Heart left ventricle (tissue), 16 donors: ENCODE results near the gene CEP20. TPM values are rescaled to one million over a fixed set of nuclear protein-coding genes. Genes with fewer than 3 reads are reported as not detected.

ENCODE experiments used
- ATAC-seq, 4 donors: fragments of 200-7000 bp; cut with Tn5 transposase; one replicate each; pipeline ENCODE4 v1.9.1; 2020 to 2022; ENCODE audit warnings: moderate library complexity in 4 of 4, mild to moderate bottlenecking in 3 of 4, moderate number of reproducible peaks in 1 of 4
- DNase-seq, 5 donors: peaks; one replicate each; pipeline ENCODE4 v3.0.0-alpha.2; 2020
- H3K27ac ChIP-seq, 12 donors: fragments of 200-600 bp; sonication (generic) in 4 of 12; one replicate each; pipeline versions ENCODE4 v1.5.0 to v1.8.0; 2016 to 2022; ENCODE audit warnings: mild to moderate bottlenecking in 2 of 12
- H3K27me3 ChIP-seq, 9 donors: fragments of 200-600 bp; sonication (generic) in 2 of 9; one replicate each; pipeline versions ENCODE4 v1.5.1 to v1.8.0; 2016 to 2022; ENCODE audit warnings: mild to moderate bottlenecking in 3 of 9
- H3K36me3 ChIP-seq, 9 donors: fragments of 200-600 bp; sonication (generic) in 2 of 9; one replicate each; pipeline versions ENCODE4 v1.5.0 to v1.8.0; 2018 to 2022; ENCODE audit warnings: mild to moderate bottlenecking in 2 of 9
- H3K4me1 ChIP-seq, 12 donors: fragments of 200-600 bp; sonication (generic) in 4 of 12; one replicate each; pipeline versions ENCODE4 v1.5.0 to v1.8.0; 2016 to 2022; ENCODE audit warnings: mild to moderate bottlenecking in 3 of 12
- H3K4me3 ChIP-seq, 12 donors: fragments of 200-600 bp; sonication (generic) in 4 of 12; one replicate each; pipeline versions ENCODE4 v1.5.0 to v1.8.0; 2017 to 2022; ENCODE audit warnings: mild to moderate bottlenecking in 9 of 12, moderate library complexity in 4 of 12
- H3K9me3 ChIP-seq, 12 donors: fragments of 200-600 bp; sonication (generic) in 4 of 12; one replicate each; pipeline versions ENCODE4 v1.5.0 to v1.8.0; 2016 to 2022; ENCODE audit warnings: mild to moderate bottlenecking in 1 of 12
- CTCF ChIP-seq, 12 donors: fragments of 200-600 bp; sonication (generic) in 4 of 12; IDR thresholded peaks; one replicate each; pipeline versions ENCODE4 v1.5.0 to v1.8.0; 2018 to 2022; ENCODE audit warnings: antibody characterized with exemption in 12 of 12, mild to moderate bottlenecking in 5 of 12
- POLR2A ChIP-seq, 2 donors: fragments of 450-650 bp; IDR thresholded peaks; one replicate each; pipeline ENCODE4 v1.6.1; 2017; ENCODE audit warnings: antibody characterized with exemption in 2 of 2, mild to moderate bottlenecking in 2 of 2, moderate library complexity in 2 of 2
- WGBS, 4 donors: extraction: QIAGEN DNeasy Blood & Tissue Kit in 2 of 4; methylation state at CpG; one replicate each; pipeline versions ENCODE4 v1.1.5 to v1.1.7; 2013 to 2018; 5-methylcytosine and 5-hydroxymethylcytosine counted together
- intact Hi-C, 10 donors: fragments of 100-400 bp; cut with DNase I; formaldehyde crosslinking; loops; one replicate each; pipeline versions ENCODE4 v1.11.1 to v1.14.2; 2022
- polyA plus RNA-seq, 2 donors: library from polyadenylated mRNA; stranded (reverse); fragments of 200-250 nt; gene quantifications; one replicate each; pipeline ENCODE4 v1.2.3, GENCODE V29; 2013
- total RNA-seq, 9 donors: library from RNA; depleted of rRNA in 2 of 9; stranded (reverse); fragments of >200 nt in 2 of 9; fragmentation: NEBNext Ultra II Directional in 3 of 9; extraction: Animal tissue kit (Norgen Biotek cat#: 25700) in 3 of 9; gene quantifications; one replicate each; pipeline versions ENCODE4 v1.1.0 to v1.2.4, GENCODE V29; 2016 to 2023
- donor health status: ischemic (EF 13 %, LVEDD 7.1; RV severe dilation, severe dysfunction).
- donor health status: healthy with polysubstance abuse.
- donor health status: DM: no; HTN: yes; CAD: no.
- donor health status: DM: no; HTN: no; CAD: no.
- donor health status: ischemic (EF 25% LVEDD 6.9; RV normal size, moderate dysfunction).
- donor health status: ischemic (EF 25% LVEDD 5.7; RV mildly dilated, moderate dysfunction).
- donor health status: healthy.
- donor health status: DM: yes; HTN: yes; CAD: no.
- donor health status: ischemic (EF 35%, LVEDD 5.7; RV mildly dilated, moderate dysfunction).
- donor health status: nonischemic (EF 11% LVEDD 7.7; RV severe dilation, severe dysfunction).
- donor health status: DM: yes; HTN: yes; CAD: no.
- donor health status: PGD.
- donor health status: ischemic (EF 29% LVEDD 5.4; RV normal size, mild dysfunction).
- donor health status: nonischemic (EF 23%, LVEDD 6.1; RV moderate dilation, normal function).

Gene CEP20
- total and polyA plus RNA-seq, 11 donors, result 14.1 to 40.3 (median 28.0) TPM

GRCh38 chr16:15870011-15870410 lies 18.4 kb downstream of the CEP20 start:
- Histone ChIP-seq H3K9me3 (no peaks in the 10 kb centered on the region), H3K4me1 (peaks cover 0 to 7% (median 2%) of the 10 kb centered on the region in 12 donors), H3K27me3 (no peaks in the 10 kb centered on the region), H3K27ac (no peak overlapping the region), H3K4me3 (no peak overlapping the region), H3K36me3 (peaks cover 0 to 89% (median 79%) of the 10 kb centered on the region in 9 donors)
- TF ChIP-seq POLR2A (IDR thresholded peaks at IDR 0.05) (no peak), CTCF (IDR thresholded peaks at IDR 0.05) (no peak)
- no peak for DNase-seq
- ATAC-seq, result no peak
- 85 to 93% (median 92%) methylated on average over 5 of the region's 5 CpGs for WGBS, 4 donors
- intact Hi-C loops, result loop anchor here in 3 of 10 donors (5.0 to 10.0 kb wide), 3 partner anchors 205 to 325 kb away; no protein-coding TSS in a partner anchor

DNA sequence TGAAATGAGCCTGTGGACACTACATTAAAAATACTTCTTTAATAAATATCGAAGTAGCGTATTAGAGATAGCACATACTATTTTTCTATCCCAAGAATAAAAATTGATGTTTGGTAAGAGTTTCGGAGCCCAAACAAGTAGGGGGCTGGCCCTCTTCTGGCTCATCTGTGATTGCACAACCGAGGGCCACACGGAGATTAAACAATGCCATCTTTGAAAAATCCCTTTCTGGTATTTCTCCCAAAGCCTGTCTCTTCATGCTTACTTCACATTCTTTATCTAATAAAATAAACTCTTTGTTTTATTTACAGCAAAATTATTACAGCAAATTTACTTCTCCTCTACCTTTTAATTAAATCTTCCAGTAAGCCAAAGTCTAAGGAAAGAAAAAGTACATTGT lies 22.0 kb downstream of the CEP20 start:
- intact Hi-C loops, result no loop called here
- WGBS, 4 donors, result 90 to 95% (median 91%) methylated on average over 5 of the region's 5 CpGs
- peaks cover 0 to 66% (median 60%) of the 10 kb centered on the region in 9 donors for H3K36me3 ChIP-seq
- no peak for TF ChIP-seq CTCF (IDR thresholded peaks at IDR 0.05)
- DNase-seq (no peak), ATAC-seq (no peak)
- H3K4me3 ChIP-seq, result no peak overlapping the region
- no peak overlapping the region for H3K27ac ChIP-seq
- H3K4me1 ChIP-seq, result no peaks in the 10 kb centered on the region
- no peaks in the 10 kb centered on the region for H3K9me3 ChIP-seq
- no peaks in the 10 kb centered on the region for H3K27me3 ChIP-seq

GRCh38 chr16:15865742-15866141 lies 22.7 kb downstream of the CEP20 start:
- TF ChIP-seq POLR2A (IDR thresholded peaks at IDR 0.05), result no peak
- TF ChIP-seq CTCF (IDR thresholded peaks at IDR 0.05), result no peak
- H3K36me3 ChIP-seq, result peaks cover 0 to 59% (median 52%) of the 10 kb centered on the region in 9 donors
- no peaks in the 10 kb centered on the region for H3K4me1 ChIP-seq
- intact Hi-C loops, result no loop called here
- DNase-seq, result no peak
- no peaks in the 10 kb centered on the region for H3K9me3 ChIP-seq
- no peaks in the 10 kb centered on the region for H3K27me3 ChIP-seq
- no peak overlapping the region for H3K4me3 ChIP-seq
- no peak overlapping the region for H3K27ac ChIP-seq
- no peak for ATAC-seq
- WGBS, 4 donors, result 57 to 62% (median 60%) methylated on average over 7 of the region's 7 CpGs

GRCh38 chr16:15864939-15865338 lies 23.5 kb downstream of the CEP20 start:
- DNase-seq (no peak), ATAC-seq (no peak)
- no peaks in the 10 kb centered on the region for H3K27me3 ChIP-seq
- 91 to 96% (median 94%) methylated on average over 5 of the region's 5 CpGs for WGBS, 4 donors
- H3K4me1 ChIP-seq, result no peaks in the 10 kb centered on the region
- no peak for TF ChIP-seq CTCF (IDR thresholded peaks at IDR 0.05)
- TF ChIP-seq POLR2A (IDR thresholded peaks at IDR 0.05), result no peak
- intact Hi-C loops, result no loop called here
- no peaks in the 10 kb centered on the region for H3K9me3 ChIP-seq
- H3K36me3 ChIP-seq, result peaks cover 0 to 51% (median 44%) of the 10 kb centered on the region in 9 donors
- no peak overlapping the region for H3K4me3 ChIP-seq
- peak overlapping the region in 1 of 12 donors; percentile 53 for H3K27ac ChIP-seq
